NCI-H2196 treated with DMSO at 0.1 percent for 48 hours (cell line): ENCODE measurements around the gene SSNA1.

ENCODE experiments used
- DNase-seq: peaks from one replicate; lab custom pipeline; 2025; ENCODE audit not compliant: unreplicated experiment; lab: John Stamatoyannopoulos, UW

SSNA1 gene

DNA sequence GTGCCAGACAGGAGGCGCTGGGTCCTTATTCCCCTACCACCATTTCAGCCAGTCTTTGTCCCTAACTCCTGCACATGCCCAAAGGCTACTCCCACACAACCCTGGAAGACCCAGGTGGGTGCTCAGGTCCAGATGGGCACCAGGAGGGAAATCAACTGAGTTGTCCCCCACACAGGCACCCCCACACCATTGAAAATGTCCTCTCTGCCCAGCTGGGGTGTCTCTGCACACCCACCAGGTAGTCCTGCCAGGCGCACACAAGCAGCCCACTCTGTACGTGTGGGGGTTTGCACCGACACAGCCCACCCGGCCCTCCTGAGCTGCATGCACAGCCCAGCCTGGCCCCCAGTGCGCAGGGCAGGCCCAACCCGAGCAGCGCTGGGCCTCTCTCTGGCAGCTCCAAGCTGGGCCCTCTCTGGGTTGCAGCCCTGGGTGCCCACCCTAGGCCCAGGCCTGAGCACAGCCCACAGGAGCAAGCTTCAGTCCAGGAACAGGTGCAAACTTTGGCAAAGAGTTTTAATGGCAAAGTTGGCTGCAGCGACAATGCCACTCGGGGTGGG lies 31.4 kb downstream of the SSNA1 start:
- DNase-seq = no peak

GRCh38 chr9:137220317-137221094 lies 32.0 kb downstream of the SSNA1 start:
- no peak for DNase-seq

GRCh38 chr9:137221095-137221505 lies 32.6 kb downstream of the SSNA1 start:
- no peak for DNase-seq

DNA sequence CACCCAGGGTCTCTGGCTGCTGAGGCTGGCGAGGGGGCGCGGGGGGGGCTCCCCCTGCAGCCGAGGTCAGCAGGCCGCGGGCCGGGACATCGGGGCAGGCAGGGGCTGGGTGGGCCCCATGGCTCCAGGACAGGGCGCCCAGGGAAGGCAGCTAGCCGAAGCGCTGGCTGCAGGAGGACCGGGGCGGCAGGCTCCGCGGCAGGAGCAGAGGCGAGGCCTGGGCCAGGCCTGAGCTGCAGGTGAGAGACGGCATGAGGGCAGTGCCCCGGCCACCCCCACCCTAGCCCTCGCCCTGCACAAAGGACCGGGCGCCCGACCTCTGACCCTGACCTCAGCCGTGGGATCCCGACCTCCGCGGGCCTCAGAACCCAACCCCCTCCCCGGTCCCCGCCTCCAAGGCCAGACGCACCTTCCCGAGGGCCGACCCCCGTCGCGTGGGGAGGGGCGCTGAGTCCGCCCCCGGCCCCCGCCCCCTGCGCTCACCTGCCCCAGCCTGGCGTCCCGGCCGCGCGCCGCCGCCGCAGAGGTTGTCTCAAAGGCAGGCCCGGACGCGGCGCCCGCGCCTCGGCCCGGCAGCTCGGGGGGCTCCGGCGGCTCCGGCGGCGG lies 33.1 kb downstream of the SSNA1 start:
- no peak for DNase-seq

DNA sequence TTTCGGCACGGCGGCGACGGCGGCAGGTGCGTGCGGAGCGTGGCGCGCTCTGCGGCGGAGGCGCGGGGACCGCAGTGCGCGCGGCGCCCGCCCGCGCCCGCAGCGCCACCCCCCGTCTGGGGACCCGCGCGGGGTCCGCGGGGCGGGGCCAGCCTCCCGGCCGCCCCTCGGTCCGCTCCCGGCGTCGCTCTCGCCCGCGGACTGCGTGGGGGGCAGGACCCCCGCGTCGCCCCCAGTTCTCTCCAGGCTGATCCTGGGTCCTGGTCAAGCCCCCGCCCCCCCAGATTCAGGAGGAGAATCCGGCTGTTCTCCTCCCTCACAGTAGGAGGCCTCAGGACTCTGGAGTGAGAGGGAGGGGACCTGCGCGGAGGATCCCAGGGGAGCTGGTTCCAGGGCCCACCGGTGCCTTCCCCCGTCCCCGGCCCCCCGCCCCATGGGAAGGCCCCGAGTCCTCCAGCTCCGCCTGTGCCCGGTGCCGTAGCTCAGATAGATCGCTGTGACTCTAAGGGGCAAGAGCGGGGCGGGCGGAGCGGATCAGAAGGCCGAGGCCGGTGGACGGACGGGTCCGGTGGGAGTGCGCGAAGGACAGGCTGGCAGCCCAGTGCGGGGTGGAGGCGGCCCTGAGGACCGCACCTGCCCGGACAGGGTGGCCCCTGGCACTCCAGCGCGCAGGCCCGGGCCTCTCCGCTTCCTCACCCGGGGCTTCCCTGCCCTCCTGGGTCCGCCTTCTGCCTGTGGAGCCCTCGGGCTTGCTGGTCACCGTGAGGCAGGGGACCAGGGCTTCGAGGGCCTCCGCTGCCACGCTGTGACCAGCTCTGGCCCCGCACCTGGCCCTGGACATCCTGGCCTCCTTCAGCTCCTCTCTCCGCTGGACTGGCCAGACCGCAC lies 34.0 kb downstream of the SSNA1 start, which contains the start of gene RNF208:
TSS of gene RNF208 (minus strand) at position 51 of the 888 bp plus-strand sequence. CDS start 1,028 bp downstream, outside the sequence.
- no peak for DNase-seq

DNA sequence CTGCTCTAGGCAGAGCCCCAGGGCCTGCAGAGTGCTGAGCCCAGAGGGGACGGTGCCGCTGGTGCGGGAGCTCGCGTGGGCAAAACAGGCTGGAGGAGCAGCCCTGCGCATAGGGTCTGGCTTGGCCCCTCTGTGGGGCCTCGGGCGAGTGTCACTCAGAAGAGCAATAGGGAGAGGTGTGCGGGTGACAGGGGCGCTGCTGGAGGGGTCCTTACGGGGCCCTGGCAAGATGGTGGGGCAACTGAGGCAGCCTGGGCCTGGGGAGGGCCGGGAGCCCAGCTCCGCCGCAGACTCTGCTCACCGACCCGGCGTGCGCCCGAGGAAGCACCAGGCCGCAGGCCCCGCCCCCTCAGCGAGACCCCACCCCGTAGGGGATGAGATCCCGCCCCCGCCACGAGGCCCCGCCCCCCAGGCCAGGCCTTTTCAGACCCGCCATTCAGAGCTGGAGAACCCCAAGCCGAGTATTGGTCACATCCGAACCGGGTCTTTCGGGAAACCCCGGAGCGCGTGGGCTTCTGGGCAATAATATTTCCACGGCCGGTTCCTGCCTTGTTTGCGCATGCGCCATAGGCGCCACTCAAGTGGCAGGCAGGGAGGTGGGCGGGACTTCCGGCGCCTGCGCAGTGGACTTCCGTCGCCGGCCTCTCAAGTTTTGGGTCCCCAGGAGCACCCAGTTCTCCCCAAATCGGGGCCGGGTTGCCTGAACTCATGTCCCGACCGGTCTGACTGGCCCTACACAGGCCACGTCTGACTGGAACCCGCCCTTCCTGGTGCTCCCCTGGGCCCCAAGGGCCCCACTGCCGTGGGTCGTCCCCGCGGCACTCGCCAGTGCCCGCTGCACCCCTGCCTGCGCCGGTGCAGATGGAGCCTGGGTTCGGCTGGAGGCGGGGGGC lies 34.8 kb downstream of the SSNA1 start:
- peak; percentile 94 for DNase-seq

DNA sequence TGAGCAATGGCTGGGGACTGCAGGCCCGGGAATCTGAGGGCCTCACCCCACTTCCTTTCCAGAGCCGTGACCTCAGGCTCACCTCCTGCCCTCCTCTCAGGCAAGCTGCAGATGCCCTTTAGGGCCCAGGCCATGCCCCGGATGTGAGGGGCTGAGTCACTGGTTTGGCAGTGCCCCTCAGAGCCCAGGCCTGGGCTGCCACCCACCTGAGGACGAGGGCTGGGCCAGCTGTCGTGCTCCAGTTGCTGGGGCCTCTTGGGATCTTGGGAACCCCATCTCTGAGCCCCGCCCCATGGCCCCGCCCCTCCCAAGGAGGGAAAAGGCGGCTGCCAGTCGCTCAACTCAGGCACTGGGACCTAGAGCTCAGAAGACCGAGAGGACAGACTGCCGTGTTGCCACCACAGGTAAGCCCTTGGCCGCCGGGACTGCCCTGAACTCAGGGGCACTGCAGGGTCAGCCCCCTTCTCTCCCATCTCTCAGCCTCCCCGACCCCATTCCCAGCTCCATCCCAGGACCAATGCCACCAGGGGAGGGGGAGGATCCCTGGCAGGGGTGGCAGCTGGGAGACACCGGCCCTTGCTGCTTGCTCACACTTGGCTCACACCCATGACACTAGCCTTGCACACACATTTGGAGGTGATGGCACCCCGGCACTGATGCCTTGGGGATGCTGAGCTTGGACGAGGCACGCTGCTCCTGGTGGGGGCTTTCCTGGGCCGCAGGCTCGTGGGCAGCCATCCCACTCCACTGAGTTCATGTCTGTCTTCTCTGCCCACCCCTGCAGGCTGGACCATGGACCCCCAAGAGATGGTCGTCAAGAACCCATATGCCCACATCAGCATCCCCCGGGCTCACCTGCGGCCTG lies 36.6 kb downstream of the SSNA1 start, which contains the start of gene CYSRT1:
TSS of gene CYSRT1 (plus strand) at position 345 of the 865 bp plus-strand sequence. CDS start at position 793, 448 bp downstream.
- DNase-seq = no peak

DNA sequence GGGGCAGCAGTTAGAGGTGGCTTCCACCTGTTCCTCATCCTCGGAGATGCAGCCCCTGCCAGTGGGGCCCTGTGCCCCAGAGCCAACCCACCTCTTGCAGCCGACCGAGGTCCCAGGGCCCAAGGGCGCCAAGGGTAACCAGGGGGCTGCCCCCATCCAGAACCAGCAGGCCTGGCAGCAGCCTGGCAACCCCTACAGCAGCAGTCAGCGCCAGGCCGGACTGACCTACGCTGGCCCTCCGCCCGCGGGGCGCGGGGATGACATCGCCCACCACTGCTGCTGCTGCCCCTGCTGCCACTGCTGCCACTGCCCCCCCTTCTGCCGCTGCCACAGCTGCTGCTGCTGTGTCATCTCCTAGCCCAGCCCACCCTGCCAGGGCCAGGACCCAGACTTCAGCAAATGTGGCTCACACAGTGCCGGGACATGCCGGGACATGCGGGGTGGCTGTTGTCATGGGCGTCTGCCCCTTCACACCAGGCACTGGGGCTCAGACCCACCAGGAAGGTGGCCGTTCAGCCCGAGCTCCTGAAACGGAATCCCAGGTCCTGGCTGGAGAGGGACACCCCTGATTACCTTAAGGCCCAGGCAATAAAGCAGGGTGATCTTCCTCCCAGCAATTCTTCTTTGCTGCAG lies 37.3 kb downstream of the SSNA1 start:
- no peak for DNase-seq

DNA sequence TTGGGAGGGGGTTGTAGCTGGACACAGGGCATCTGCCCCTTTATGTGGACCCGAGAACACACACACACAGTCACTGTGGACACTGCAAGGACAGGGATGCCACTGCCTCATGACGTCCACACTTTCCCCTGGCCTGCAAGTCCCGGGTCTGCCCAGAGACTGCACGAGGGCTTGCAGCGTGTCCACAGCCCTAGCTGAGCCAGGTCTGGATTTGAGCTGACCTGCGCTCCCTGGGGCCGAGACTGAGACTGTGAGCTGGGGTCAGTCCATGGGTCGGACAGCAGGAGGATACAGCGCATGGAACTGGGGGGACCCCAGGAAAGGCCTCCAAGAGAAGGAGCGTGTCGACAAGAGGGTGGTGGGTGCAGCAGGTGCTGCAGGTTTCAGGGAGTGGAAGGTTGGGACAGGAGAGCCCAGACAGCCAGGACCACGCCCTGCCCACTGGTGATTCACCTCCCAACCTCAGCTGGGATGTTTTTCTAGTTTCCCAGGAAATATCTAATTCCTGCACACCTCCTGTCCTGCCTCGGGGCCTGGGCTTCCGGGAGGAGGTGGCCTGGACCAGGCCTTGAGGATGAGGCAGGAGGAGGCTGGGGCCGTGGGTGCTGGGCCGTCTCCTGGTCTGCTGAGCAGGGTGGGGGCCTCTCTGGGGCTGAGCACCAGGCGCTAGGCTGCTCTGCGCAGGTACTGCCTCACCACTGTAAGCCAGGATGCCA lies 38.0 kb downstream of the SSNA1 start:
- DNase-seq = no peak

- peak; percentile 59 for DNase-seq
These were observed 38.8 kb downstream of the SSNA1 start, which contains the start of gene RNF224 for GRCh38 chr9:137227054-137227852. TSS of gene RNF224 (plus strand) at chr9:137227502. CDS start at chr9:137228336, 834 bp downstream.

DNA sequence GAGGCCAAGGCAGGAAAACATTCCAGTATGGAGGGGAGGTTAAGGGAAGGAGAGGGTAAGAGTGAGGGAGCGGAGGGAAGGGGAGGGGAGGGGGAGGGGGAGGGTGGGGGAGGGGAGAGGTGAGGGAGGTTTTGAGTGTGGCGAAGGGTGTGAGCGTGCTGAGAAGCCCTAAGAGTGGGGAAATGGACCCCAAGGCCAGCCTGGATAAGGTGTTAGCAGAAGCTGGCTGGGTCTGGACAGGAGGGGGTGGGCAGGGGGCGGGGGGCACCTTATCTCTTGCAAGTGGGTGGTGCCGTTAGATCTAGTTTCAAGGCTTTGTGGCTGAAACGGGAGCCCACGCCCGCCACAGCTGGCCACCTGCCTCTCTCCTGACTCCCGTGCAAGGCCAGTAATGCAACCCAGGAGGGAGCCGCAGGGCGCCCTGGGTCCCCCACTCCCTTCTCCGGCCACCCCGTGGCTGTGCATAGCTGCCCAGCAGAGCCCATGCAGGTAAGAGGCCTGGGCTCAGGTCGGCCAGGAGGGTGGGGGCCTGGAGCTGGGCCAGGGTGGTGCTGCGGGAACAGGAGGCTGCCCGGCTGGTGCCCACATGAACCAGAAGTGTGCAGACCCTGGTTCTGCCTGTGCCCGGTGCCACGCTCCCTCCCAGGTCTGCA lies 39.5 kb downstream of the SSNA1 start:
- no peak for DNase-seq

- peak; percentile 48 for DNase-seq
These were observed 40.1 kb downstream of the SSNA1 start for GRCh38 chr9:137228506-137228967.

DNA sequence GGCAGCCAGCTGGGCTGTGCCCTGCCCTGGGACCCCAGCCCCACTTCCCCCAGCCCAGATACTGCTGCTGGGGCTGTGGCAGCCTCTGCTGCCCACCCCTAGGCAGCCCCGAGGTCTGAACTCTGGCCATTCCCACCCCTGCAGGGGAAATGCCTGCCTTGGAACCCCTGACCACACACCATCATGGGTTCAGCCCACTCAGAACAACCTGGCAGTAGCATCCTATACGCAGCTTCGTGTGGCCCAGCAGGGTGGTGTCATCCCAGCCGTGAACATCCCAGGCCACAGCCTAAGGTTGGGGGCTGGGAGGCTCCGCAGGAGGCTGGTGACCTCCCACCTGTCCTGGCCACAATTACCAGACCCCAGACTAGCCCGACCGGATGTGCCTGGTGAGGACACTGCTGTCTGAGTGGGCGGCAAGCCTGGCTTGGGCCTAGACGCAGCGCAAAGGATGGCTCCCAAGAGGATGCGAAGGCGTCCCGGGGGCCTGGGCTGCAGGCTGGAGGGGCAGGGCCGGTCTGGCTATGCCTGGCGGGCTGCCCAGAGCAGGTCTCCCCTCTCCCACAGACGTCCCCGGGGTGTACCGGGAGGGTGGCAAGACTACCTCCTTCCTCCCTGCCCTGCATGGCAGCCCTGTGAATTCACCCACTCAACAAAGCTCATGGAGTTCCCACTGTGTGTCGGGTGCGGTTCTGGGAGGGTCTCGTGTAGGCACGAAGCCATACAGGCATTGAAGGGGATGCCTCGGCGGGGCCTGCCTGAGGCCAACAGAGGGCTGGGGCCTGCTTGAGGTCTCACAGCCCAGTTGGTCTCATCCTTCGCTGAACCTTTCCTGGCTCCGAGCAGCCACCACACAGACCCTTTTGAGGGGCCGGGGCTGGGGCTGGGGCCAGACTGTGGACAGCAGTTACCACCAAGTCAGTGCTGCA lies 40.8 kb downstream of the SSNA1 start:
- DNase-seq = no peak

DNA sequence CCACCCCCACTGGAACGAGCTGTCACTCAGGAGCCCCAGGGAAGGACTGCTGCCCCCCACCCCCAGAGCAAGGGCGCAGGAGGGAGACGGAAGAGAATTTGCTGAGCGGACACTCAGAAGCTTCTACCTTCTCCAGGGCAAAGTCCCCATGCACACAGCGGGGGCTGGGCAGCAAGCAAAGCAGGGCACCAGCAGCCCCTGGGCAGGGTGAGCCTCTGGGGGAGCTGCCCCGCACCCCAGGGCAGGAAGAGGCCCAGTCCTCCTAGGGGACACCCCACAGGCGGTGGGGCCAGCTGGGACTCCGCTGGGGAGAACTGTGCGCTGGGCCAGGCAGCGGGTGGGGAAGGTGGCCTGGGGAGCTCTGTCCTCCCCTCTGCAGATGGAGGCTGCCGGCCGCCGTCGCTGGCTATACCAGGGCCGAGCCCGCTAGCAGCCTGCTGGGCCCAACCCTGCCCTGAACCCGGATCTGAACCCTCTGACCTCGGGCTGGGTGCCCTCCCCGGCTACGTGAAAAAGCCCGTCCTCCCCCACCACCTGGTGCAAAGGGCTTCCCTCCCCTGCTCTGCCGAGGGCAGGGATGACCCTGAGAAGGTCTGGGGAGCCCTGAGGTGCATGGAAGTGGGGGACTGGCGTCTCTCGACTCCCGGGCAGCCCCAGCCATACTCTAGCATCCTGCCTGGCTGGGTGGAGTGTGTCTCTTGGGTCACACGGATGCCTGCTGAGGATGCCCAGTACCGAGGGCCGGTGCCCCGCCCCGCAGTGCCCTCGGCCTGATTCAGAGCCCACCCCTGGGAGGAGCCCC lies 41.6 kb downstream of the SSNA1 start:
- DNase-seq = no peak
